NCI-H526 treated with DMSO at 0.1 percent for 48 hours (cell line): ENCODE measurements around the gene PAX9.
A peak's percentile ranks its signal among the peaks of the same experiment; 100 is the strongest.

Experiments
- DNase-seq: peaks from one replicate; lab custom pipeline; 2025; lab: John Stamatoyannopoulos, UW

The PAX9 gene

DNA sequence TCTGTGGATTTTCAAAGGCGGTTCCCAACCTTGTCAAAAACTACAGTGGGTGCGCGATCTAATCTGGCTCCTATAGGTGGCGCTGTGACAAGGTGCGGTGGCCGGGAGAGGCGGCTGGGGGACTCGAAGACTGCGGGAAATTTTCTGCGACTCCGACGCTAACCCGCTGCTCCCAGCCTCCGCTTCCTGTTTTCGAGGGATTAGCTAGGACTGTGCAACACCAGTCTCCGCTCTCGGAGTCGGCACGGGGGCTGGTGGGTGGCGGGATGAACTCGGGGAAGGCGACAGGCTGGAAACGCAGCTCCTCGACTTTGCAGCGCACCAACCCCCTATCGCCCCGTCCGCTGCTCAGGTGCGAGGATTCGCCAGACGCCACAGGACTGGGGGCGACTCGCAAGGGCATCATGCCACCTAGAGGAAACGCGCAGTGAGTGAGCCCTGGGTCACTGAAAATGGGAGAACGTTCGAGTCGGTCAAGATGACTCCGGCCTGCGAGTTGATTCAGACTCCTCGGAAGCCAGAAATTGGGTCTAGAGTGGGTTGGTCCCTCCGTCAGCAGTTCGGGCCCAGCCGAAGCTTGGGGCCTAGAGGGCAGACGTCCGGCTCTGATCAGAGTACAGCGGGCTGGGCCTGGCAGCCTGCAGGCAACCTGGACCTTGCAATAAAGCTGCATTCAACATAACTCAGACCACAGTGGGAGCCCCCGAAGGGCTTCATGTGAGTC lies 5.5 kb upstream of the PAX9 start:
- no peak for DNase-seq

DNA sequence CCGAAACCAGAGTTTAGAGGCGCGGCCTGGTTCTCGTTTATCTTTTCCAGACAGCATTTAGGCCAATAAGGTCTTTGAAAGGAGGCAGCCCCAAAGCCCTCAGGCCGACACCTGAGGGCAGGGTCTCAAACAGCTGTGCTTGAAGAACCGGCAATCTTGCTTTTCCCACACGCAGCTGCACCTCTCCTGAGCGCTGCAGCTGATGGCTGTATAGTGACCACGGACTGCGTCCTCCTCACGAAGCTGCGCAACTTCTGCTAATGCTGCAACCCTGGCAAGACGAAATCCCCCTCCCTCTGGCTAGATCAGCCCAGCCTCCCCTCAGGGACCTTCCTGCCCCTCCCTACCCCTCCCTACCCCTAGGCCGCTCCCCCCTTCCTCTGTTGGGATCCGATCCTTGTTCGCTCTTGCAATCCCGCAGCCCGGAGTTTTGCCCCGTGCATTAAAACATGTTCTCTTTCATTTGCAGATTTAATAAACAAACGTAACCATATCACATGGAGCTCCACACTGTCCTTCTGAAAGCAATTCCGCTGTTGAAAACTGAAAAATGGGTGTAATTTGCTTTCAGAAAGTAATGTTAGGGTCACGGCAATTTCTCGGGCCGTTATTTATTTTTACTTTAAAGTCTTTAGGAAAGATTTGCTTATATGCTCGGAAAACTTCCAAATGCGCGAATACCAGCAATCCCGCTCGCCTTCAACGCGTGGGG lies 4.8 kb upstream of the PAX9 start:
- no peak for DNase-seq

DNA sequence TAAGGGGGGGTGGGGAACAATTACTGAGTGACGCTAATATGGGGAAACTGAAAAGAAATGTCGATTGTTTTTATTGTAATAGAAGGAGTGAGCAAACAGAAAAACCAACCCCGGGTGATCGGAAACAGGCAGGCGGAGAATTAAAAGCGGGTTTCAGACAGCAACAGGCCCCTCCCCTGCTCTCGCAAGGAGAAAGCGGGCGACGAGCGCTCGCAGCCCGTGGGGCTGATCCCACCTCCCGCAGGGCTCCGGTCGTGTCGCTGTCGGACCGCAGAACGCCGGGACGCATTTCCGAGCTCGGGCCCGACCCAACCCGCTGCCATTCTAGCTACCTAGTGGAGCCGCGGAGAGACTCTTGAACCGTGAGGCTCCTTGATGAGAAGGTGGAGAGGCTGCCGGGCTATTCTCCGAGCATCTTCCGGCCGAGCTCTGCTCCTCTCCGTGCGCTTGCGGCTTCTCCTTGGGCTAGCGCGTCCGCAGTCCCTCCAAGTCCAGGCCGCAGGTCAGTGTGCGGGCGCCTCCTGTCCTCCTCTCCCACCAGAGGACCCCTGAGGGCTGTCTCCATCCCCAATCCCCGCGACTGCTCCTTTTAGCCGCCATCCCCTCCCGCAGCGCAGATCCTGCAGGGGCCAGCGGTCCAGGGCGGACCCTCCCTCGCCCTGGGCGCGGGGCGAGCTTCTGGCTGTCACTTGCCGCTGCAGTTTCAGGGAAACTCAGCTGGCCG lies 4.1 kb upstream of the PAX9 start:
- DNase-seq: peak; percentile 5

GRCh38 chr14:36658123-36659009 lies 3.3 kb upstream of the PAX9 start:
- no peak for DNase-seq

DNA sequence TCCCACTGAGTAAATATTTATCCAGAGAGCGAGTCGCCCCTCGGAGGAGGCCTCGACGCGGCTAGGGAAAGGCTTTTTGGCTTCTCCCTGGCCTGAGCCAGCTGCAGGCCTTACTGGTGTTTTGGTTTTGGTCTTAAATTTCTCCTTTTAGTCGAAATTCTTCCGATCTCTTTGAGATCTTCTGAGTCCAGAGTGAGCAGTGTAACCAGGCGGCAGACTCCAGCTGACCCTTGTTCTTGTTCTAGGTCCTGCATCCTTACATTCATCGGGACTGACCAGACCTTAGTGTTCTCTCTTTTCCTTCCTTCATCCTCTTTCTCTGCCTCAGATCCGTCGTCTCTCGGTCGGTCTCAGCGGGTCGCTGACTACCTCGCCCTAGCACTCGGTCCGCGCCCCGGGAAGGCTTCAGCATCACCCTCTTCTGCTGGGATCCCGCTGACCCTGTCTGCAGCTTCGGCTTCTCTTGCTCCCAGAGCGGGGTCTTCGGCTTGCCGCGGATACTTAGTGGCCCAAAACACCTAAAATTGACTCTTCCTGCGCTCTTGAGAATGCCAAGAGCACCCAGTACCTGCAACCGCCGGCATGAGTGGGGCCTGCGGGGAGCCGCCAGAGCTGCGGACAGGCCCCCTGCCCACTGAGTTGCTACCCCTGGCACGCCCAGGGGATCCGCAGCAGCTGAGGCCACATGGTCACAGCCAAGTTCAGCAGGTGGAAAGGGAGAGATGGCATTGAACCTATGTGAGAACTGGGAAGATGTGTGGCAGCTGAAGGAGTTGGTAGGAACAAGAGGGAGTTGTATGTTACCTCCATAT lies 2.4 kb upstream of the PAX9 start:
- DNase-seq: no peak

DNA sequence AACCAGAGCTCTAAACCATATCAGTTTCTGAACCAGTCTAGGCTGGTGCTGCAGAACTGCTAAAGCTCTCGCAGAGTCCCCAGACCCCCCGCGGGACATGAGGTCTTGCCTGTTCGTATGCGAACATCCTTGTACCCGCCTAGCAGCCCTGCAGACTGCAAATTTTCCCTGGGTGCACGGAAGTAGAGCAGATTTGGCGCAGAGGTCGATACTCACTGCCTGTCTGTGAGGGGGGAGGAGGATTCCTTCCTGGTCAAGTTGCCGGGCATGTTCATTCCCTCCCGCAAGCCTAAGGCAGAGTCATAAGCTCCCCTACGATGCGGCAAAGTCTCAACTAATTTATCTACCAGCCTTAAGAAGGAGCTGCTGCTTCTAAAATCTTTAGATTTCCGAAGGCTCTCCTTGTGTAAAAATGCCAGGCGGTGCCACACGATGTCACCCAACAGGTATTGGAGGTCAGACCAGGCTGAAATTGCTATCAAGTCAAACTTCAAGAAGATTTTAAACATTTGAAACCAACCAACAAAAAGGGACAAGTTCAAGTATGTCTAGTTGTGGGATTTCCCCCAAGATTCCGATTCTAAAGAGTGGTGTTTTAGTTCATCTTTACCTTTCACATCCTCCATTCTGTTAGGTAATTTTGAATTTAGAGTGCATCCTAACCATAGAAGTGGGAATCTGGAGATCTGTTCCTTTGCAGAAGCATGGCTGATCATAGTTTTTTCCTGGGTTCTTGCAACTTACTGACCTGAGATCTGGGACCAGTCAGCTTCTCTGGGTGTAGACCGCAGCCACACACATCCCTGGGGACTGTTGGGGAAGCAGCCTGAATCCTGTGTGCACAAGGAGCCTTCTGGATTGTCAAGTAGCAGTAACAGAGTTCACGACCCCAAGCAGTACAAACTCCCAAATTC lies 1.6 kb upstream of the PAX9 start:
- no peak for DNase-seq

GRCh38 chr14:36660736-36661505 lies 739 bp upstream of the PAX9 start:
- peak; percentile 56 for DNase-seq

- no peak for DNase-seq
Measured at GRCh38 chr14:36662258-36662542, 540 bp downstream of the PAX9 start.

DNA sequence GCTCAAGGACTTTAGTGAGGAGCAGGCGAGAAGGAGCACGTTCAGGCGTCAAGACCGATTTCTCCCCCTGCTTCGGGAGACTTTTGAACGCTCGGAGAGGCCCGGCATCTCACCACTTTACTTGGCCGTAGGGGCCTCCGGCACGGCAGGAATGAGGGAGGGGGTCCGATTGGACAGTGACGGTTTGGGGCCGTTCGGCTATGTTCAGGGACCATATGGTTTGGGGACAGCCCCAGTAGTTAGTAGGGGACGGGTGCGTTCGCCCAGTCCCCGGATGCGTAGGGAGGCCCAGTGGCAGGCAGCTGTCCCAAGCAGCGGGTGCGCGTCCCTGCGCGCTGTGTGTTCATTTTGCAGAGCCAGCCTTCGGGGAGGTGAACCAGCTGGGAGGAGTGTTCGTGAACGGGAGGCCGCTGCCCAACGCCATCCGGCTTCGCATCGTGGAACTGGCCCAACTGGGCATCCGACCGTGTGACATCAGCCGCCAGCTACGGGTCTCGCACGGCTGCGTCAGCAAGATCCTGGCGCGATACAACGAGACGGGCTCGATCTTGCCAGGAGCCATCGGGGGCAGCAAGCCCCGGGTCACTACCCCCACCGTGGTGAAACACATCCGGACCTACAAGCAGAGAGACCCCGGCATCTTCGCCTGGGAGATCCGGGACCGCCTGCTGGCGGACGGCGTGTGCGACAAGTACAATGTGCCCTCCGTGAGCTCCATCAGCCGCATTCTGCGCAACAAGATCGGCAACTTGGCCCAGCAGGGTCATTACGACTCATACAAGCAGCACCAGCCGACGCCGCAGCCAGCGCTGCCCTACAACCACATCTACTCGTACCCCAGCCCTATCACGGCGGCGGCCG lies 1.1 kb downstream of the PAX9 start:
- peak; percentile 57 for DNase-seq

- DNase-seq: no peak
Measured at GRCh38 chr14:36663404-36664321, 2.0 kb downstream of the PAX9 start.

DNA sequence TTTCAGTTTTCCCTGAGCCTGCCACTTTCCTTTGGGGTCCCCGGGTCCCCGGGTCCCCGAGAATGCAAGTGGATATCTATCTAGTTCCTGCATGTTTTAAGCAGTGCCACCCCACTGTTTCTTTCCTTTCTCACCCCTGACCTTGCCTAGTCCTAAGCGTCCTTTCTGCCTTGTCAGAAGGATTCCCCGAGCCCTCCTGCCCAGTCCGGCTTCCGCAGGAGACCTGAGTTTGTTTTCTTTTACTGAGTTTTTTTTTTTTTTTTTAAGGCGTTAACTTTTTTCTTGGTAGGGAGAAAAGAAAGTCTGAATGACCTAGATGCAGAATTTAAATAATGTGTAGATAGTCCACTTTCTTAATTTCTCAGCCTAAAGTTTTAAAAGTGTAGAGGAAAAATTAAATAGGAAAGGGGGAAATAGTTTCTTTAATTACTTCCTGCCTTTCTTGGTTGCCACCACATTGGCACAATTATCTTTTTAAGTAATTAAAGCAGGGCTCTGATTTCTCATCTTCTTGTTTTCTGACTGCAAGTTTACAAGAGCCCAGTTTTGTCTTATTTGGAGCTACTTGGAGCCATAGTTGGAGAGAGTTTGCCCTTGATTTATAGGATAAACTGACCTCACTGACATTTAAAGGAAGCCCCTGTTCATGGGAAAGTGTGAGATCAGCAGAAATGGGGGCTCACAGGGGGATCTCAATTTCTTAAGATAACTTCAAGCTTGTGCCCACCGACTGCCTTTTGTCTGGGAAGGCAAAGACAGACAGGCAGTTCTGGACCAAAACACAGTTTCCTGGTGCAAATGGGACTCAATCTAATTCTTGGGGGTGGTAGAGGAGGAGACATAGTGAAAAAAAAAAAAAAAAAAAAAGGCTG lies 2.9 kb downstream of the PAX9 start:
- no peak for DNase-seq

DNA sequence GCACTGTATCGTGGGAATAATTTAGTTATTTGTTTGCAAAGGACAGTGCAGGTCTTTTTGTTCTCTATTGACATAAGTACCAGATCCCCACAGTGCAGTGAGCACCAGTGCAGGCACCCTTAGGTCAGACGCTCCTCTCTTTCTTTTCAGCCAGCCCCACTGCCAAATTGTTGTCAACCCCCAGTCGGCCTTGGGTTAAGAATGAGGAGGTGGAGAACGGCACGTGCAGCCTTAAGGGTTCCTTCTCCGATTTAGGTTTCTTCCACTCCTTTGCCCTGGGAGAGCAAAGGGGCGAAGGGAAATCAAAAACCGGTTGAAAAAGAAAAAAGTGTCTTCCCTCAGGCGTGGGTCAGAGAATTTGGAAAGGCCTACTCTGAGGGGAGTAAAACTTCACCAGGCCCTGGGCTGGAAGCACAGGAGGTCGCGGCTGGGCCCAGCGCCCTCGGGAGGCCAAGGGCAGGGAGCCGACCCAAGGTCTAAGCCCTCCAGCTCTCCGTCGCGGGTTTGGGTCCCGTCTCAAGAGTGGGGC lies 4.3 kb downstream of the PAX9 start:
- DNase-seq: no peak

DNA sequence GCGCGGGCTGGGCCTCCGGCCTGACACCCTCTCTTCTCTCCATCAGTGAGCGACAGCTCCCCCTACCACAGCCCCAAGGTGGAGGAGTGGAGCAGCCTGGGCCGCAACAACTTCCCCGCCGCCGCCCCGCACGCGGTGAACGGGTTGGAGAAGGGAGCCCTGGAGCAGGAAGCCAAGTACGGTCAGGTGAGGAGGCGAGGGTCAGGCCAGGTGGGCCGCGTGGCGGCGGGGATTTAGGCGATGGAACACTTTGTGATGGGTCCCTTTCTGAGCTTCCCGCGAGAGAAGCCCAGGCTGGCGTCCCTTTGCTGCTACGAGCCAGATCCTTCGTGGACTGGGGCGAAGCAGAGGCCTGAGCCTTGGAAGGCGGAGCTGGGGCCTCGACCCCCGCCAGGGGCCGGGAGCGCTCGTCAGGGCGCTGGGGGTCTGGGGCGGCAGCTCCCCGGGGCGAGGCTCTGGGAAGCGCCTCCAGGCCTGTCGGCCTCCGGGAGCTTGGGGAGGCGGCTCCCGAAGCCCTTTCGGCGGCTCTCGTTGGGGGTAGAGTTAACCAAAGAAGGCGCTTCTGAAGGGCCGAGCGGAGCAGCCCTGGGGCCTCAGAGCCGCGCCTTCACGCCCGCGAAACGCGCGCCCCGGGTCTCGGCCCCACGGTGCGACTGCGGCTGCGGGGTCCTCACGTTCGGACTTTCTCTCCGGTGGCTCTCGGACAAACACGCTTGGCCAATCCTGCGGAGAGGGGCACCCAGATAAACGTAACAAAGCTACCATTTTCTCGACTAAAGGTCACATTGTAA lies 5.0 kb downstream of the PAX9 start:
- no peak for DNase-seq

GRCh38 chr14:36667679-36668078 lies 6.0 kb downstream of the PAX9 start:
- no peak for DNase-seq

GRCh38 chr14:36671149-36671548 lies 9.5 kb downstream of the PAX9 start:
- peak; percentile 54 for DNase-seq
